ENCODE data around the gene RTN4R.

GRCh38 chr22:20231514-20232236 lies 36.4 kb downstream of the RTN4R start:
- TF ChIP-seq CTCF (IDR thresholded peaks at IDR 0.05) (no peak), POLR2AphosphoS5 (IDR thresholded peaks at IDR 0.05) (no peak), POLR2A (IDR thresholded peaks at IDR 0.05) (no peak)
